Adrenal gland (tissue), 5 donors: ENCODE data around the gene EFCAB8.

Source experiments
- POLR2A ChIP-seq, 2 donors: fragments of 450-650 bp; IDR thresholded peaks; one replicate each; pipeline ENCODE4 v1.6.1; 2017; ENCODE audit warnings: antibody characterized with exemption in 2 of 2, mild to moderate bottlenecking in 2 of 2, moderate library complexity in 1 of 2
- TF ChIP-seq, protein P1 (sequence below), 6 experiments: fragments of 450-650 bp in 4 of 6; fragments of 200-600 bp in 2 of 6; sonication (generic) in 1 of 6; IDR thresholded peaks; 1 replicate in 5 of 6; 2 replicates in 1 of 6; pipeline versions ENCODE4 v1.5.1 to v1.8.0; 2016 to 2021; ENCODE audit warnings: antibody characterized with exemption in 6 of 6, mild to moderate bottlenecking in 2 of 6, moderate library complexity in 1 of 6
- donor health status: DM: no; HTN: no; CAD: no.

DNA sequence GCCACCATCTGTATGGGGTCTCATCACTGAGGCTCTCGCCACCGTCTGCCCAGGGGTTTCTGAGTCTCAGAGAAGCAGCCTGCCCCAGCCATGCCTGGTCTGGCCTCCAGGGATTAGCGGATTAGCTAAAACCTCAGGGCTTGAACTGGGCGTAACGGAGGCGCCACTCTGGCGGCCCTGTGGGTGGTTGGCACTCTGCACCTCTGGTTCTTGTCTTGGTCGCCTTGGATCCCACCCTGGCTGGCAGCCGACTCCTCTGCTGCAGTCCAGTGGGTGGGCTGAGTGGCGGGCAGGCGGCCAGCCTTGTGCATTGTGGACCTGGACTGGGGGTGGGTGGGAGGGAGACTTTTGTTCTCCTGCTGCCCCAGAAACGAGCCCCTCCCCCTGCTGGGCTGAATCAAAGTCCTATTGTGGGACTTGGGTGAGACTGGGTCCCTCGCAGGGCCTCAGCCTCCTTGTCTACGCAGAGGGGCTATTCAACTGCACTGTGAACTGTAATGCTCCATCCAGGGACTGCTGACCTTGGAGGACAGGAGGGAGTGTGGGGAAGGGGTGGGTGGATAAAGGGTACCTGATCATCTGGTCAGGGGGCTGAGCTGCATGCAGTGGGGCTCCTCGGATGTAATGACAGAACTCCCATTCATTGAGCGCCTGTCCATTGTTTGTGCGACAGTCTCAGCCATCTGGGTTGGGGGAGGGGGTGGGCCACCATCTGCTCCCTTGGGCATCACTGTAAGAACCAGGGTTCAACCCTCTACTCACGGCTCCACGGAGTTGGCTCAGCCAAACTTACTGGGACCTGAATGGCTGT lies 121.6 kb downstream of the EFCAB8 start:
- TF ChIP-seq, protein P1, sequence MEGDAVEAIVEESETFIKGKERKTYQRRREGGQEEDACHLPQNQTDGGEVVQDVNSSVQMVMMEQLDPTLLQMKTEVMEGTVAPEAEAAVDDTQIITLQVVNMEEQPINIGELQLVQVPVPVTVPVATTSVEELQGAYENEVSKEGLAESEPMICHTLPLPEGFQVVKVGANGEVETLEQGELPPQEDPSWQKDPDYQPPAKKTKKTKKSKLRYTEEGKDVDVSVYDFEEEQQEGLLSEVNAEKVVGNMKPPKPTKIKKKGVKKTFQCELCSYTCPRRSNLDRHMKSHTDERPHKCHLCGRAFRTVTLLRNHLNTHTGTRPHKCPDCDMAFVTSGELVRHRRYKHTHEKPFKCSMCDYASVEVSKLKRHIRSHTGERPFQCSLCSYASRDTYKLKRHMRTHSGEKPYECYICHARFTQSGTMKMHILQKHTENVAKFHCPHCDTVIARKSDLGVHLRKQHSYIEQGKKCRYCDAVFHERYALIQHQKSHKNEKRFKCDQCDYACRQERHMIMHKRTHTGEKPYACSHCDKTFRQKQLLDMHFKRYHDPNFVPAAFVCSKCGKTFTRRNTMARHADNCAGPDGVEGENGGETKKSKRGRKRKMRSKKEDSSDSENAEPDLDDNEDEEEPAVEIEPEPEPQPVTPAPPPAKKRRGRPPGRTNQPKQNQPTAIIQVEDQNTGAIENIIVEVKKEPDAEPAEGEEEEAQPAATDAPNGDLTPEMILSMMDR (IDR thresholded peaks at IDR 0.05), result no peak
- TF ChIP-seq POLR2A (IDR thresholded peaks at IDR 0.05), result no peak
